Peyer's patch (tissue), 4 donors: ENCODE data around the gene CRHR2. TPM values are rescaled to one million over a fixed set of nuclear protein-coding genes. Genes with fewer than 3 reads are reported as not detected.

Experiments
- DNase-seq, 3 donors: peaks; one replicate each; pipeline ENCODE4 v3.0.0-alpha.2; 2017 to 2019
- H3K27ac ChIP-seq, 4 donors: fragments of 200-600 bp; sonication (generic); one replicate each; pipeline ENCODE4 v1.5.1; 2016 to 2019
- H3K27me3 ChIP-seq, 2 donors: fragments of 200-600 bp; sonication (generic); one replicate each; pipeline ENCODE4 v1.5.1; 2019
- H3K36me3 ChIP-seq, 3 donors: fragments of 200-600 bp; sonication (generic); one replicate each; pipeline ENCODE4 v1.5.1; 2016 to 2019
- H3K4me1 ChIP-seq, 4 donors: fragments of 200-600 bp; sonication (generic); one replicate each; pipeline ENCODE4 v1.5.1; 2016 to 2019
- H3K4me3 ChIP-seq, 4 donors: fragments of 200-600 bp; sonication (generic); 1 replicate in 3 of 4; 2 replicates in 1 of 4; pipeline ENCODE4 v1.5.1; 2016 to 2019; ENCODE audit warnings: mild to moderate bottlenecking in 1 of 4
- H3K9me3 ChIP-seq, 4 donors: fragments of 200-600 bp; sonication (generic); one replicate each; pipeline ENCODE4 v1.5.1; 2016 to 2019; ENCODE audit warnings: mild to moderate bottlenecking in 1 of 4
- POLR2A ChIP-seq, 2 donors: fragments of 450-650 bp; IDR thresholded peaks; one replicate each; pipeline ENCODE4 v1.5.1; 2017; ENCODE audit warnings: antibody characterized with exemption in 2 of 2, mild to moderate bottlenecking in 2 of 2, moderate library complexity in 2 of 2
- total RNA-seq, 4 donors: library from RNA; depleted of rRNA; stranded (reverse); fragments of >200 nt; gene quantifications; one replicate each; pipeline ENCODE4 v1.1.0, GENCODE V29; 2016
- TF ChIP-seq, protein P1 (sequence below), 6 experiments: fragments of 450-650 bp in 4 of 6; fragments of 200-600 bp in 2 of 6; sonication (generic) in 1 of 6; IDR thresholded peaks; one replicate each; pipeline ENCODE4 v1.5.1; 2017 to 2019; ENCODE audit warnings: antibody characterized with exemption in 6 of 6, mild to moderate bottlenecking in 3 of 6, moderate library complexity in 1 of 6

The CRHR2 gene
- total RNA-seq, 4 donors from 2014 or later: not detected

DNA sequence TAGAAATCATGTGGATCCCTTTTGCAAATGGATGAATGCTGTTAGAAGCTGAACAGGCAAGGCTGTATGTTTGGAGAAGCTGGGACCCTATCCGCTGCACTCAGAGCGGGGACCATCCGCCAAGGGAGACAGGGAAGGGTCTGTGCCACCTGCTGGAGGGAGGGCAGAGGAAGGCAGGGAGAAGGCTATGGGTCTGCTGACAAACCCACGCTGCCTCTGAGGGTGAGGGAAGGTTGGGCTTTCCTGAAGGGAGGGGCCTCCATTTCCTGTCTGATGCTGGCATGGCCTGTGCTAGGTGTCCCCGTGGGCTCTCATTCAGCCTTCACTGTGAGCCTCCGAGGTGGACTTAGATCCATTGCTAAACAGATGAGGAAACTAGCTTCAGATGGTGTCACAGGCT lies 5.3 kb upstream of the CRHR2 start:
- H3K9me3 ChIP-seq: no peaks in the 10 kb centered on the region
- no peak overlapping the region for H3K4me3 ChIP-seq
- peaks cover 0 to 3% (median 0%) of the 10 kb centered on the region in 4 donors for H3K4me1 ChIP-seq
- no peak overlapping the region for H3K27ac ChIP-seq
- no peak for TF ChIP-seq POLR2A (IDR thresholded peaks at IDR 0.05)
- TF ChIP-seq, protein P1, sequence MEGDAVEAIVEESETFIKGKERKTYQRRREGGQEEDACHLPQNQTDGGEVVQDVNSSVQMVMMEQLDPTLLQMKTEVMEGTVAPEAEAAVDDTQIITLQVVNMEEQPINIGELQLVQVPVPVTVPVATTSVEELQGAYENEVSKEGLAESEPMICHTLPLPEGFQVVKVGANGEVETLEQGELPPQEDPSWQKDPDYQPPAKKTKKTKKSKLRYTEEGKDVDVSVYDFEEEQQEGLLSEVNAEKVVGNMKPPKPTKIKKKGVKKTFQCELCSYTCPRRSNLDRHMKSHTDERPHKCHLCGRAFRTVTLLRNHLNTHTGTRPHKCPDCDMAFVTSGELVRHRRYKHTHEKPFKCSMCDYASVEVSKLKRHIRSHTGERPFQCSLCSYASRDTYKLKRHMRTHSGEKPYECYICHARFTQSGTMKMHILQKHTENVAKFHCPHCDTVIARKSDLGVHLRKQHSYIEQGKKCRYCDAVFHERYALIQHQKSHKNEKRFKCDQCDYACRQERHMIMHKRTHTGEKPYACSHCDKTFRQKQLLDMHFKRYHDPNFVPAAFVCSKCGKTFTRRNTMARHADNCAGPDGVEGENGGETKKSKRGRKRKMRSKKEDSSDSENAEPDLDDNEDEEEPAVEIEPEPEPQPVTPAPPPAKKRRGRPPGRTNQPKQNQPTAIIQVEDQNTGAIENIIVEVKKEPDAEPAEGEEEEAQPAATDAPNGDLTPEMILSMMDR (IDR thresholded peaks at IDR 0.05): no peak
- H3K36me3 ChIP-seq: no peaks in the 10 kb centered on the region
- DNase-seq: no peak
- peaks cover 0 to 5% of the 10 kb centered on the region in 2 donors for H3K27me3 ChIP-seq

DNA sequence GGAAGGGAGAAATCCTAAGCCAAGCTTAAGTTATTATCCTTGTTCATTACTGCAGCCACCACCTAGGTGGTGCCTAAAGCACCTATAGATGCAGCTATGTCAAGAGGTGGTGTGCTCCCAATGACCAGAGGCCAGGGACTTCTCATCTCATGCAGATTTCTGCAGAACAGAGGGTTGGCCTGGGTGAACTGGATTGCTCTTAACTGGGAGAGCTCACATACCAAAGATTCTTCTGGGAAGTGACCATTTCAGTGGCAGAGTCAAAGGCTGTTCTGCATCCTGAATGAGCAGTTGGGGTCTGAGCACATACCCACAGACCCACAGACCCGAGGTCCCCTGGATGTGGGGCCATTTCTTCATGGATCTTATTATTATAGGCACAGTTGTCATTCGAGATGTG lies 2.1 kb upstream of the CRHR2 start:
- DNase-seq: no peak
- Histone ChIP-seq H3K27ac (no peak overlapping the region), H3K36me3 (no peaks in the 10 kb centered on the region), H3K4me1 (peaks cover 4 to 15% (median 7%) of the 10 kb centered on the region in 4 donors), H3K9me3 (no peaks in the 10 kb centered on the region), H3K27me3 (peaks cover 0 to 17% of the 10 kb centered on the region in 2 donors), H3K4me3 (no peak overlapping the region)
- TF ChIP-seq POLR2A (IDR thresholded peaks at IDR 0.05): no peak
- TF ChIP-seq, protein P1 (IDR thresholded peaks at IDR 0.05): no peak

DNA sequence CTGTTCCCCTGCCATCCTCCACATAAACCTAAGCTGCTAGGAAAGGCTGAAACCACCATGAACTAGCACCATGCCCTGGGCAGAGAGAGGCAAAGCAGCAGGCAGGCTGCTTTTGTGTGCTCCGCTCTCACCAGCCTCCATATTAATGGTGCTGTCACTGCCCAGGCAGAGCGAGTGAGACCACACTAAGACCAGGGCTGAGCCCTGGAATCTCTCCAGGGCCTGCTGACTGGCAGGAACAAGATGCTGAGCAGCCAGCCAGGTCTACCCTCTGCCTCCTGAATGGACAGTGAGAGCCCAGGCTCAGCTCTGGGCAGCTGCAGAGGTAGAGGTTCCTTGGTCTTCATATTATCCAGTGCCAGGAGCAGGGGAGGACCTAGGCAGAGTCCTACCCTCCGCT lies 1.6 kb upstream of the CRHR2 start:
- Histone ChIP-seq H3K4me1 (peaks cover 4 to 15% (median 7%) of the 10 kb centered on the region in 4 donors), H3K4me3 (no peak overlapping the region), H3K27ac (no peak overlapping the region), H3K36me3 (no peaks in the 10 kb centered on the region), H3K9me3 (no peaks in the 10 kb centered on the region), H3K27me3 (peaks cover 0 to 17% of the 10 kb centered on the region in 2 donors)
- no peak for DNase-seq
- TF ChIP-seq, protein P1 (IDR thresholded peaks at IDR 0.05): no peak
- no peak for TF ChIP-seq POLR2A (IDR thresholded peaks at IDR 0.05)

DNA sequence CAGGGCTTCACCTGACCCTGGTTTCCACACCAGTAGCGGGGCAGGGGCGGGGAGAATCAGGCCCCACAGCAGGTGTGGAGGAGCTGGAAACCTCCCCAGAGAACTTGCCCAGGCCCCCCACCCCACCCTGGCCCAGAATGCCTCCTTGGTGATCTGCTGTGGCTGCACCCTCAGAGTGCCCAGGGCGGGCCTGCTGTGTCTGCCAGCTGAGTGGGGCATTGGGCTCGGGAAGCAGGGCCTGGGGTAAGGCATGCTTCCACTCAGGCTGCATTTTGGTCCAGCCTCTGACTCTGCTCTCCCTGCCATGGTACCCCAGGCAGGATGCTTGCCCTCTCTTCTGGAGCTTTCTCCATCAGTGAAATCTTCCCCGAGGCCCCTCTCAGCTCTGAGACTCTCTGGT lies 1.1 kb upstream of the CRHR2 start:
- Histone ChIP-seq H3K27me3 (peaks cover 0 to 17% of the 10 kb centered on the region in 2 donors), H3K9me3 (no peaks in the 10 kb centered on the region), H3K36me3 (no peaks in the 10 kb centered on the region), H3K4me1 (peaks cover 4 to 15% (median 7%) of the 10 kb centered on the region in 4 donors), H3K4me3 (no peak overlapping the region), H3K27ac (no peak overlapping the region)
- TF ChIP-seq, protein P1 (IDR thresholded peaks at IDR 0.05): no peak
- no peak for TF ChIP-seq POLR2A (IDR thresholded peaks at IDR 0.05)
- no peak for DNase-seq

DNA sequence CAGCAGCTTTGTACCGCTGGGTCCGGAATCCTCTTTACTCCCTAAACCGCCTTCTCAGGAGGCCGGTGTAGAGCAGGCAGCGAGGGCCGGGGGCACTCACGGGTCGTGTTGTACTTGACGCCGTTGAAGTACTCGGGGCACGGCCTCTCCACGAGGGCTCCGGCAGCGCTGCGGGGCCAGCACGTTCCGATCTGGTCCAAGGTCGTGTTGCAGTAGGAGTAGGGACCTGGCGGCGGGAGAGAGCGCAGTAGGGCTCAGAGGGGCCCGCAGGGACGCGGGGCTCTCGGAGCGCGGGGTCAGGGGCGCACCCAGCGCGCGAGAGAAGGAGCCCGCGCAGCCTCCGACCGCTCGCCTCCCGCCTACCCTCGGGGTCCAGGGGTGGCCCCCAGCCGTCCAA lies 443 bp downstream of the CRHR2 start:
- H3K27ac ChIP-seq: no peak overlapping the region
- peaks cover 4 to 15% (median 7%) of the 10 kb centered on the region in 4 donors for H3K4me1 ChIP-seq
- no peak for TF ChIP-seq POLR2A (IDR thresholded peaks at IDR 0.05)
- TF ChIP-seq, protein P1 (IDR thresholded peaks at IDR 0.05): no peak
- H3K4me3 ChIP-seq: peak overlapping the region; percentile 19 to 51 (median 47)
- H3K27me3 ChIP-seq: peaks cover 0 to 17% of the 10 kb centered on the region in 2 donors
- no peaks in the 10 kb centered on the region for H3K36me3 ChIP-seq
- DNase-seq: no peak
- H3K9me3 ChIP-seq: no peaks in the 10 kb centered on the region

DNA sequence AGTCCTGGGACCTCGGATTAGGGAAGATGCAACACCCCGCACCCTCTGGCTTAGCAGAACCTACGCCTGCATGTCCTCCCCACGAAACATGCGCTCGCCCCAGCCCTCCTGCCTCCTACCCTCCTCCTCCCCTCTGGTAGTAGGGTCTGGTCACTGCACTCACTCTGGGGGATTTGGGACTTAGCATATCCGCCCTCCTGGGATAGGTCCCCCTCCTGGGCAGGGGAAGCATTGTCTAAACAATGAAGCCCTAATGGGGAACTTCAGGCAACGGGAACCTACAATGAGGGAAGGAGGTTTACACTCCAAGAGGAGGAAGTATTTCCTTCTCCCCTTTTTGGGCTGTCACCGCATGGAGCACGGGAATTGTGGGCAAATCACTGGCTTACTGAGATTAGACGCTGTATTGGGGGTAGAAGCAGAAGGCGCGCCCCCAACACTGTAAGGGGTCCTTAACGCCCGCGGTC lies 892 bp downstream of the CRHR2 start:
- H3K9me3 ChIP-seq: no peaks in the 10 kb centered on the region
- DNase-seq: no peak
- H3K36me3 ChIP-seq: no peaks in the 10 kb centered on the region
- H3K4me1 ChIP-seq: peaks cover 4 to 15% (median 7%) of the 10 kb centered on the region in 4 donors
- H3K4me3 ChIP-seq: peak overlapping the region in 3 of 4 donors; percentile 47 to 51 (median 47)
- TF ChIP-seq POLR2A (IDR thresholded peaks at IDR 0.05): no peak
- TF ChIP-seq, protein P1 (IDR thresholded peaks at IDR 0.05): no peak
- no peak overlapping the region for H3K27ac ChIP-seq
- peaks cover 0 to 17% of the 10 kb centered on the region in 2 donors for H3K27me3 ChIP-seq
